ENCODE data around the gene F13B.

- no peak for TF ChIP-seq CTCF (IDR thresholded peaks at IDR 0.05; ENCODE audit: low read depth, low read length, poor library complexity, severe bottlenecking)
- no peak for TF ChIP-seq EZH2phosphoT487 (IDR thresholded peaks at IDR 0.05; ENCODE audit: borderline replicate concordance, low read length)
Observed at GRCh38 chr1:197092491-197093023, 25.5 kb upstream of the F13B start.

All from DOHH2 (cell line).